Caco-2 (cell line): ENCODE data around the gene EIF4E. TPM values are rescaled to one million over a fixed set of nuclear protein-coding genes. Genes with fewer than 3 reads are reported as not detected.

Experiments used
- BruUV-seq: library from RNA; stranded (reverse); fragments of 400-500 nt; replicated peaks from 2 replicates; lab custom pipeline; 2021; lab: Mats Ljungman, UMichigan
- CTCF ChIA-PET: fragments of 300-600 bp; sonication (Branson Sonifier 250); formaldehyde crosslinking; loops from one replicate; lab custom pipeline; 2022; ENCODE audit warnings: antibody characterized with exemption; lab: Charles Lee
- POLR2A ChIA-PET: fragments of 300-600 bp; sonication (Branson Sonifier 250); formaldehyde crosslinking; loops from one replicate; lab custom pipeline; 2022; ENCODE audit warnings: antibody characterized with exemption; lab: Charles Lee
- DNase-seq, 2 experiments: peaks; one replicate each; pipeline versions ENCODE4 v3.0.0 to v3.0.0-alpha.2; 2020 to 2022
- H3K27me3 ChIP-seq: replicated peaks from 2 replicates; pipeline ENCODE4 v1.6.0; 2011; ENCODE audit warnings: low read length; ENCODE audit not compliant: control insufficient read depth, insufficient read depth
- H3K36me3 ChIP-seq: 2 replicates; pipeline ENCODE4 v1.5.1; 2011; ENCODE audit warnings: low read length; ENCODE audit not compliant: control insufficient read depth, insufficient read depth
- H3K4me1 ChIP-seq: fragments of 250-450 bp; sonication (Bioruptor Pico); 2 replicates; pipeline ENCODE4 v1.5.1; 2020; ENCODE audit warnings: mild to moderate bottlenecking
- H3K4me3 ChIP-seq: 2 replicates; pipeline ENCODE4 v1.5.1; 2011; ENCODE audit warnings: low read depth, mild to moderate bottlenecking, control low read depth, low read length
- H3K9me3 ChIP-seq: fragments of 250-450 bp; sonication (Bioruptor Pico); 2 replicates; pipeline ENCODE4 v1.5.1; 2020; ENCODE audit warnings: mild to moderate bottlenecking, moderate library complexity
- H3K27ac Mint-ChIP-seq: one replicate; pipeline ENCODE4 v1.8.0; 2022; ENCODE audit warnings: mixed read lengths; ENCODE audit not compliant: unreplicated experiment
- H3K27me3 Mint-ChIP-seq: one replicate; pipeline ENCODE4 v1.8.0; 2022; ENCODE audit warnings: mixed read lengths; ENCODE audit not compliant: insufficient read depth, unreplicated experiment
- H3K36me3 Mint-ChIP-seq: one replicate; pipeline ENCODE4 v1.8.0; 2022; ENCODE audit warnings: mild to moderate bottlenecking, mixed read lengths; ENCODE audit not compliant: insufficient read depth, unreplicated experiment
- H3K4me1 Mint-ChIP-seq: one replicate; pipeline ENCODE4 v1.8.0; 2022; ENCODE audit warnings: low read depth, mixed read lengths; ENCODE audit not compliant: unreplicated experiment
- H3K4me3 Mint-ChIP-seq: one replicate; pipeline ENCODE4 v1.8.0; 2022; ENCODE audit warnings: mild to moderate bottlenecking, moderate library complexity, mixed read lengths; ENCODE audit not compliant: unreplicated experiment
- H3K9me3 Mint-ChIP-seq: one replicate; pipeline ENCODE4 v1.8.0; 2022; ENCODE audit warnings: mixed read lengths; ENCODE audit not compliant: unreplicated experiment
- intact Hi-C: fragments of 100-400 bp; cut with micrococcal nuclease; formaldehyde crosslinking; loops from one replicate; pipeline ENCODE4 v1.10.0; 2022; ENCODE audit not compliant: unreplicated experiment
- total RNA-seq: library from RNA; stranded (reverse); gene quantifications from 2 replicates; pipeline ENCODE4 v1.2.3, GENCODE V29; 2022
- TF ChIP-seq, protein P1 (sequence below), 2 experiments: fragments of 200-600 bp in 1 of 2; IDR thresholded peaks; 1 replicate in 1 of 2; 2 replicates in 1 of 2; pipeline versions ENCODE4 v1.5.1 to v1.8.0; 2011 to 2022; ENCODE audit warnings: antibody characterized with exemption in 1 of 2, control low read depth in 1 of 2, inconsistent platforms in 1 of 2, low read depth in 1 of 2, low read length in 1 of 2, mild to moderate bottlenecking in 1 of 2, moderate library complexity in 1 of 2; ENCODE audit not compliant: insufficient read depth in 1 of 2, severe bottlenecking in 1 of 2, unreplicated experiment in 1 of 2

The EIF4E gene
- total RNA-seq, 1 experiment from 2014 or later = 140 TPM

DNA sequence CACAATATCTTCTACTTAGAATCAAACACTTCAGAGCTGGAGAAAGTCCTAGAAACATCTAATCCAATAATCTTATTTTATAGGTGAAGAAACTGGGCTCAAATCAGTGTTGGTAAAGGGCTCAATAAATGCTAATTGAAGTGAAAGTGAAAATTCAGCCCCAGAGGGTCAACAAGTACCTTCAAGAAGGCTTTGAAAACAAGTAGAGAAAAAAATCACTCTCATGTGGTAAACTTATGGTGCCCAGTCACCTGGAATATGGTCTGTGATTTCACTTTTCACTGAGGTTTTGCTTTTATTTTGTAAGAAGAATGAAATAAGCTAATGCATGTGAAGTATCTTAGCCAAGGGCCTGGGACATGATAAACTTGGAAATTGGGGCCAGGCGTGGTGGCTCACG is 29.1 kb upstream of the EIF4E start:
- BruUV-seq = no TSS peak
- H3K4me3 ChIP-seq = no peak overlapping the region
- no peaks in the 10 kb centered on the region for H3K9me3 Mint-ChIP-seq
- H3K4me1 ChIP-seq = no peaks in the 10 kb centered on the region
- H3K27ac Mint-ChIP-seq = no peak overlapping the region
- DNase-seq = no peak
- no peaks in the 10 kb centered on the region for H3K36me3 Mint-ChIP-seq
- intact Hi-C loops = no loop called here
- no peaks in the 10 kb centered on the region for H3K27me3 Mint-ChIP-seq
- no peaks in the 10 kb centered on the region for H3K27me3 ChIP-seq
- no peaks in the 10 kb centered on the region for H3K9me3 ChIP-seq
- TF ChIP-seq, protein P1, sequence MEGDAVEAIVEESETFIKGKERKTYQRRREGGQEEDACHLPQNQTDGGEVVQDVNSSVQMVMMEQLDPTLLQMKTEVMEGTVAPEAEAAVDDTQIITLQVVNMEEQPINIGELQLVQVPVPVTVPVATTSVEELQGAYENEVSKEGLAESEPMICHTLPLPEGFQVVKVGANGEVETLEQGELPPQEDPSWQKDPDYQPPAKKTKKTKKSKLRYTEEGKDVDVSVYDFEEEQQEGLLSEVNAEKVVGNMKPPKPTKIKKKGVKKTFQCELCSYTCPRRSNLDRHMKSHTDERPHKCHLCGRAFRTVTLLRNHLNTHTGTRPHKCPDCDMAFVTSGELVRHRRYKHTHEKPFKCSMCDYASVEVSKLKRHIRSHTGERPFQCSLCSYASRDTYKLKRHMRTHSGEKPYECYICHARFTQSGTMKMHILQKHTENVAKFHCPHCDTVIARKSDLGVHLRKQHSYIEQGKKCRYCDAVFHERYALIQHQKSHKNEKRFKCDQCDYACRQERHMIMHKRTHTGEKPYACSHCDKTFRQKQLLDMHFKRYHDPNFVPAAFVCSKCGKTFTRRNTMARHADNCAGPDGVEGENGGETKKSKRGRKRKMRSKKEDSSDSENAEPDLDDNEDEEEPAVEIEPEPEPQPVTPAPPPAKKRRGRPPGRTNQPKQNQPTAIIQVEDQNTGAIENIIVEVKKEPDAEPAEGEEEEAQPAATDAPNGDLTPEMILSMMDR (IDR thresholded peaks at IDR 0.05; ENCODE audit: insufficient read depth in 1 of 2, low read depth in 1 of 2, low read length in 1 of 2, severe bottlenecking in 1 of 2, unreplicated experiment in 1 of 2) = no peak
- H3K4me1 Mint-ChIP-seq = no peaks in the 10 kb centered on the region
- H3K36me3 ChIP-seq = no peaks in the 10 kb centered on the region
- POLR2A ChIA-PET = no interaction called here
- CTCF ChIA-PET = no interaction called here
- H3K4me3 Mint-ChIP-seq = no peak overlapping the region

DNA sequence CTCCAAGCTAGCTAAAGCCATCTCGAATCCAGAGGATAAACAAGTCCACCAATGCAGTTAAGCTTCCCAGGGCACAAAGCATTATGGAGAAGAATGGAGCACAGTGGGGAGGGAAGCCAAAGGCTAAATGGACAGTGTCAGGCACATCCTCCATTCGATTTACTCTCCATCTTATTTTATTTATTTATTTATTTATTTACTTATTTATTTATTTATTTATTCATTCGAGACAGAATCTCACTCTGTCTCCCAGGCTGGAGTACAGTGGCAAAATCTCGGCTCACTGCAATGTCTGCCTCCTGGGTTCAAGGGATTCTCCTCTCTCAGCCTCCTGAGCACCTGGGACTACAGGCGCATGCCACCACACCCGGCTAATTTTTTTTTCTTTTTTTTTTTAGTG is 26.3 kb upstream of the EIF4E start:
- intact Hi-C loops = no loop called here
- Histone ChIP-seq H3K4me1 (no peaks in the 10 kb centered on the region), H3K4me3 (no peak overlapping the region), H3K9me3 (no peaks in the 10 kb centered on the region), H3K36me3 (no peaks in the 10 kb centered on the region), H3K27me3 (no peaks in the 10 kb centered on the region)
- Mint-ChIP-seq H3K27me3 (no peaks in the 10 kb centered on the region), H3K4me1 (no peaks in the 10 kb centered on the region), H3K36me3 (no peaks in the 10 kb centered on the region), H3K9me3 (no peaks in the 10 kb centered on the region), H3K4me3 (no peak overlapping the region), H3K27ac (no peak overlapping the region)
- CTCF ChIA-PET = no interaction called here
- POLR2A ChIA-PET = no interaction called here
- no TSS peak for BruUV-seq
- DNase-seq = no peak
- TF ChIP-seq, protein P1 (IDR thresholded peaks at IDR 0.05; ENCODE audit: insufficient read depth in 1 of 2, low read depth in 1 of 2, low read length in 1 of 2, severe bottlenecking in 1 of 2, unreplicated experiment in 1 of 2) = no peak

DNA sequence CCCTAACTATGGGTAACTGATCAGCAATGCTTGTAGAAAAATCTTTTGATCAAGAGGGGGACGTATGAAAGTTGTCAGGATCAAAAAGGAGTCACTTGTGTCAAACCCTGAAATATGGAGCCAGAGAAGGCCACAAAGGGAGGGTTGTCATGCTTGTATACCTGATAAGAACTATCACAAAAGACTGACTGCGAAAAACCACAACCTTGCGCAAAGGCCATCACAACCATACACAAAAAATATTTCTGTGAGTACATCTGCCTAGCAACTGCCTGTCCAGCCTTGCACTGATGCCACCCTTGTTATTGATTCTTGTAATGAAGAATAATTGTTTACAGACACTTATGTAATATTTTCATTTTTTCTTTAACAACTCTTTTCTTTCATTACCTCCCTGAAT is 22.8 kb upstream of the EIF4E start:
- H3K9me3 ChIP-seq = no peaks in the 10 kb centered on the region
- intact Hi-C loops = no loop called here
- H3K36me3 Mint-ChIP-seq = no peaks in the 10 kb centered on the region
- H3K4me3 Mint-ChIP-seq = no peak overlapping the region
- H3K27me3 ChIP-seq = no peaks in the 10 kb centered on the region
- no peak overlapping the region for H3K4me3 ChIP-seq
- ChIA-PET POLR2A (no interaction called here), CTCF (no interaction called here)
- no peak overlapping the region for H3K27ac Mint-ChIP-seq
- no peak for DNase-seq
- no peaks in the 10 kb centered on the region for H3K4me1 ChIP-seq
- H3K4me1 Mint-ChIP-seq = no peaks in the 10 kb centered on the region
- H3K9me3 Mint-ChIP-seq = no peaks in the 10 kb centered on the region
- TF ChIP-seq, protein P1 (IDR thresholded peaks at IDR 0.05; ENCODE audit: insufficient read depth in 1 of 2, low read depth in 1 of 2, low read length in 1 of 2, severe bottlenecking in 1 of 2, unreplicated experiment in 1 of 2) = no peak
- H3K27me3 Mint-ChIP-seq = no peaks in the 10 kb centered on the region
- BruUV-seq = no TSS peak
- no peaks in the 10 kb centered on the region for H3K36me3 ChIP-seq
